Stimulated activated CD4-positive, alpha-beta T cell treated with anti-CD3 and anti-CD28 coated beads, TNF-alpha, amount 100 ng/mL, for 48 hours (primary cell): ENCODE results near the gene BAIAP2L2.

ENCODE experiments used
- DNase-seq, 3 donors: peaks; one replicate each; pipeline ENCODE4 v3.0.0-alpha.2; 2020; ENCODE audit warnings: low read depth in 3 of 3

BAIAP2L2 gene

GRCh38 chr22:38068641-38069371 is 41.7 kb downstream of the BAIAP2L2 start:
- DNase-seq, result no peak

- DNase-seq, result no peak
These were observed 42.6 kb downstream of the BAIAP2L2 start for GRCh38 chr22:38067761-38068360.

- no peak for DNase-seq
These were observed 43.5 kb downstream of the BAIAP2L2 start for GRCh38 chr22:38067028-38067415.

GRCh38 chr22:38066381-38067027 is 44.0 kb downstream of the BAIAP2L2 start:
- no peak for DNase-seq

GRCh38 chr22:38065539-38065938 is 44.9 kb downstream of the BAIAP2L2 start:
- DNase-seq, result no peak

GRCh38 chr22:38062791-38063190 is 47.7 kb downstream of the BAIAP2L2 start:
- DNase-seq, result no peak

- peak; percentile 75 to 84 (median 78) for DNase-seq
These were observed 53.3 kb downstream of the BAIAP2L2 start, which contains the start of gene PICK1 for GRCh38 chr22:38056969-38057891. PICK1 (plus strand) TSS chr22:38057404; CDS start chr22:38057810, 406 bp downstream.

- peak; percentile 48 to 60 (median 53) for DNase-seq
These were observed 58.3 kb downstream of the BAIAP2L2 start for GRCh38 chr22:38051900-38052862.

GRCh38 chr22:38051261-38051660 is 59.2 kb downstream of the BAIAP2L2 start:
- DNase-seq, result no peak

GRCh38 chr22:38050720-38051119 is 59.8 kb downstream of the BAIAP2L2 start:
- no peak for DNase-seq

GRCh38 chr22:38049812-38050619 is 60.5 kb downstream of the BAIAP2L2 start:
- no peak for DNase-seq

GRCh38 chr22:38046070-38046748 is 64.3 kb downstream of the BAIAP2L2 start:
- no peak for DNase-seq

GRCh38 chr22:38043151-38044039 is 67.1 kb downstream of the BAIAP2L2 start:
- DNase-seq, result no peak

GRCh38 chr22:38042488-38042790 is 68.0 kb downstream of the BAIAP2L2 start:
- no peak for DNase-seq

- DNase-seq, result no peak
These were observed 68.6 kb downstream of the BAIAP2L2 start for GRCh38 chr22:38041760-38042487.

- DNase-seq, result no peak
These were observed 69.3 kb downstream of the BAIAP2L2 start for GRCh38 chr22:38040953-38041759.
